Effector memory CD4-positive, alpha-beta T cell (primary cell): Measurements from ENCODE around the gene FGFRL1.

Source experiments
- DNase-seq, 3 donors: peaks; one replicate each; pipeline ENCODE4 v3.0.0-alpha.2; 2020
- H3K27ac ChIP-seq: 2 replicates; pipeline ENCODE4 v1.7.0; 2013; ENCODE audit warnings: mild to moderate bottlenecking, low read length, moderate library complexity; ENCODE audit not compliant: insufficient read depth, poor library complexity, severe bottlenecking
- H3K27me3 ChIP-seq: replicated peaks from 2 replicates; pipeline ENCODE4 v1.7.0; 2013; ENCODE audit warnings: mild to moderate bottlenecking, low read length; ENCODE audit not compliant: insufficient read depth, control insufficient read depth, poor library complexity, severe bottlenecking
- H3K36me3 ChIP-seq: 2 replicates; pipeline ENCODE4 v1.7.0; 2013; ENCODE audit warnings: mild to moderate bottlenecking, low read length, moderate library complexity; ENCODE audit not compliant: control insufficient read depth, insufficient read depth
- H3K4me1 ChIP-seq: 2 replicates; pipeline ENCODE4 v1.7.0; 2013; ENCODE audit warnings: low read length, mild to moderate bottlenecking; ENCODE audit not compliant: control insufficient read depth, insufficient read depth, poor library complexity, severe bottlenecking
- H3K4me3 ChIP-seq: 2 replicates; pipeline ENCODE4 v1.7.0; 2013; ENCODE audit warnings: low read length, low read depth, mild to moderate bottlenecking; ENCODE audit not compliant: insufficient read depth, poor library complexity, severe bottlenecking
- H3K9me3 ChIP-seq: 2 replicates; pipeline ENCODE4 v1.7.0; 2013; ENCODE audit warnings: mild to moderate bottlenecking, low read length, moderate library complexity; ENCODE audit not compliant: control insufficient read depth
- total RNA-seq, 3 donors: gene quantifications; one replicate each; lab custom pipeline; 2026; lab: John Stamatoyannopoulos, UW

The FGFRL1 gene, protein sequence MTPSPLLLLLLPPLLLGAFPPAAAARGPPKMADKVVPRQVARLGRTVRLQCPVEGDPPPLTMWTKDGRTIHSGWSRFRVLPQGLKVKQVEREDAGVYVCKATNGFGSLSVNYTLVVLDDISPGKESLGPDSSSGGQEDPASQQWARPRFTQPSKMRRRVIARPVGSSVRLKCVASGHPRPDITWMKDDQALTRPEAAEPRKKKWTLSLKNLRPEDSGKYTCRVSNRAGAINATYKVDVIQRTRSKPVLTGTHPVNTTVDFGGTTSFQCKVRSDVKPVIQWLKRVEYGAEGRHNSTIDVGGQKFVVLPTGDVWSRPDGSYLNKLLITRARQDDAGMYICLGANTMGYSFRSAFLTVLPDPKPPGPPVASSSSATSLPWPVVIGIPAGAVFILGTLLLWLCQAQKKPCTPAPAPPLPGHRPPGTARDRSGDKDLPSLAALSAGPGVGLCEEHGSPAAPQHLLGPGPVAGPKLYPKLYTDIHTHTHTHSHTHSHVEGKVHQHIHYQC
- 26.5 to 39.8 (median 34.1) reads per million in 3 donors for total RNA-seq

DNA sequence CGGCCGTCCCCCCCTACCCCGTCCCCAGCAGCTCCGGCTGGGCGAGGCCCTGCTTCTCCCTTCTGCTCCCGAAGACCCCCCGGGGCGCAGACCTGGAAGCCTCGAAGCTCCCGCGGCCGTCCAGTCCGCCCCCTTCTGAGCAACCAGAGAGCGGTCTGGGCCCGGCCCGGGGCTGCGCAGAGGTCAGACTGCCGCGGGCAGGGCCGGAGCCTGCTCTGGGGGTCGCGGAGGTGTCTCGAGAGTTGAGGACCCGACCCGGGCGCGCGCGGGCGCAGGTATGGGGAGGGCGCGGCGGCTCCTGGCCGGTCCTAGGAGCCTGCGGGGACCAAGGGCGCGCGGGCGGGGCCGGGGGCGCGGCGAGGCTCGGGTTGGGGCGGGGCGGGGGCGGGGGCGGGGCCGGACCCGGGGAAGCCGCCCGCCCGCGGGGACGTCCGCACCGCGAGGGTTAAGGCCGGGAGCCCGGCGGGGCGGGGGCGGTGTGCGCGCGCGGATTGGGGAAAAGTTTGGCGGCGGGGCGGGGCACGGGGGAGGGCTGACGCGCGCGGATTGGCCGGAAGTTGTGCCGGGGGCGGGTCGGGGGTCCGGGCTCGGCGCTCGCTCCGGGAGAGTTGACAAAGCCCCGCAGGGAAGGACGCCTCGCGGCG is at the start of gene FGFRL1:
Gene FGFRL1 (plus strand): TSS at position 605 of the 644 bp plus-strand sequence. CDS start 860 bp downstream, outside the sequence.
- Histone ChIP-seq H3K27me3 (peaks cover 5% of the 10 kb centered on the region), H3K27ac (peak within 1 kb of the TSS; percentile 76), H3K4me3 (peak within 1 kb of the TSS; percentile 78), H3K4me1 (peaks cover 19% of the 10 kb centered on the region), H3K9me3 (no peaks in the 10 kb centered on the region), H3K36me3 (no peaks in the 10 kb centered on the region)
- peak; percentile 81 to 87 (median 87) for DNase-seq

DNA sequence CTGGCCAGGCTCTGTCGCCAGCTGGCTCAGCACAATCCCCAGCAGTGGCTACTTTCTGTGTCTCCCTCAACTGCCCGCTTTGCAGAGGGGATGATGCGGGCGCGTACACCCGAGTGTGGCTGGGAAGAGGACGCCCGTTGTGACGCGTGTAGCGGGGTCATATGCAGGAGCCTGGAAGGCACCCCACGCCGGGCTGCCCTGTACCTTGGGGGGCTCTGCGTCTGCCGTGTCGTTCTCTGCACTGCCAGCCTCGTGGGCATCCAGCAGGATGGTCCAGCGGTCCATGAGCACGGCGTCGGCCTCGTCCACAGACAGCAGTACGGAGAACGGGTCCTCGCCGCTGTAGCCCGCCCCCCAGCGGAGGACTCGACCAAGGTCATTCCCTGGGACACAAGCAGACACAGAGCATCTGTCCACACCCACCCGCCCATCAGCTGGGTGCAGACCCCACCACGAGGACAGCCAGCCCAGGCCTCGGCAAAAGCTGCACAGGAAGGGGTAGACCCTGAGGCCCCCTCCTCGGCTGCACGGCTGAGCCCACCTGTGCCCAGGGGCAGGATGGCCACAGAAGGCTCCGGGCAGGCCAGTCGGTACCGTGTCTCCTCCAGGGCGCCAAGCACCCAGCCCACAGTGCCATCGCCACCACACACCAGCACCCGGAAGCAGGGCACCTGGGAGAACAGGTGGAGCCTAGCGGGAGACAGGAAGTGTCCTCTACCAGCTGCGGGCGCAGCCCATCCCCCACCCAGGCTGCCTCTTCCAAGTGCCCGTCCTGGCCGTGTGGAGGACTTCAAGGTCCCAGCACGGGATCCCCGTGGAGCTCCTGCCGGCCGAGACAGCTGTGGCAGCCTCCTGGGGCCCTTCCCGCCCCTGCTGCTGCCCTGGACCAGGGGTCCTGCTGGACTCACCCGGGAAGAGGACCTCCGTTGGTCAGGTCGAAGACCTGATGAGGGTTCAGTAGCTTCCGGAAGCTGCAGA is 48.9 kb upstream of the FGFRL1 start:
- H3K36me3 ChIP-seq, result peaks cover 7% of the 10 kb centered on the region
- H3K27ac ChIP-seq, result no peak overlapping the region
- no peaks in the 10 kb centered on the region for H3K4me1 ChIP-seq
- H3K4me3 ChIP-seq, result no peak overlapping the region
- no peaks in the 10 kb centered on the region for H3K9me3 ChIP-seq
- no peak for DNase-seq
- no peaks in the 10 kb centered on the region for H3K27me3 ChIP-seq

DNA sequence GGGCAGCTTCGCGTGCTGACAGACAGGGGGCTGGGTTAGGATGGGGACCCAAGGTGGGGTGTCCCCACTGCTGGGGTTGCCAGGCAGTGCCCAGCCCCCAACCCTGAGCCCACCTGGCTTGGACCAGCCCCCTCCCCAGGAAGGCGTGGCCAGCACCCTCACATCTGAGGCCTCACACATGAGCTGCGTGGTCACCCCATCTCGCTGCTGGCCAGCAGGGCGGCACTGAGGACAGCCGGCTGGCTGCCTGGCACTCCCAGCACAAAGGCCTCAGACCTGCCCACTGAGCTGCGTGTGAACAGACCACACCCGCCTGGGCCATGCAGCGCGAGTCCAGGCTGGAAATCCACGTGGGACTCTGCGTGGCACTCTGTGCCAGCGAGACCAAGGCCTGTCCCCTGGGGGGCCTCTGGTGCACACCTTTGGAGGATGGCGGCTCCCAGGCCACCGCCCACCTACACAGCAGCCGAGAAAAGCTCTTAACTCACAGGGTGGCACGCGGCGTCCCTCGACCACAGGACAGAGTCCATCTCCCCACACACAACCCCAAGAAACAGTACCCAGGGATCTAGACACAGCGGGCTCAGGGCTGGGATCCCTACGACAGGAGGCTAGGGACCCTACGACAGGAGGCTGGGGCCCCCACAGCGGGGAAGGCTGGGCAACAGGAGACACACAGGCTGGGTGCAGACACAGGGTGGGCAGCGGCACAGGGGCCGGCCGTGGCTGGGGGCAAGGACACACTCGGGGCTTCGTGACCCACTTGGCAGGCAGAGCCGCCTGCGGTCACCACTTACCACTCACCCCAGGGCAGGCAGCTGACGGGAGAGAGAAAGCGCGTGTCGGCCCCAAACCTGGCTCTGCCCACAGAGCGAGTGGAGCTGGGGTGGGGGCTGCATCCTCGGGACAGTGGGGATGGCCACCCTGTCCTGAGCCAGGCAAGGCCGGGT is 47.9 kb upstream of the FGFRL1 start:
- no peaks in the 10 kb centered on the region for H3K27me3 ChIP-seq
- peaks cover 4% of the 10 kb centered on the region for H3K4me1 ChIP-seq
- no peaks in the 10 kb centered on the region for H3K9me3 ChIP-seq
- no peak for DNase-seq
- H3K4me3 ChIP-seq, result no peak overlapping the region
- no peak overlapping the region for H3K27ac ChIP-seq
- H3K36me3 ChIP-seq, result peaks cover 7% of the 10 kb centered on the region

DNA sequence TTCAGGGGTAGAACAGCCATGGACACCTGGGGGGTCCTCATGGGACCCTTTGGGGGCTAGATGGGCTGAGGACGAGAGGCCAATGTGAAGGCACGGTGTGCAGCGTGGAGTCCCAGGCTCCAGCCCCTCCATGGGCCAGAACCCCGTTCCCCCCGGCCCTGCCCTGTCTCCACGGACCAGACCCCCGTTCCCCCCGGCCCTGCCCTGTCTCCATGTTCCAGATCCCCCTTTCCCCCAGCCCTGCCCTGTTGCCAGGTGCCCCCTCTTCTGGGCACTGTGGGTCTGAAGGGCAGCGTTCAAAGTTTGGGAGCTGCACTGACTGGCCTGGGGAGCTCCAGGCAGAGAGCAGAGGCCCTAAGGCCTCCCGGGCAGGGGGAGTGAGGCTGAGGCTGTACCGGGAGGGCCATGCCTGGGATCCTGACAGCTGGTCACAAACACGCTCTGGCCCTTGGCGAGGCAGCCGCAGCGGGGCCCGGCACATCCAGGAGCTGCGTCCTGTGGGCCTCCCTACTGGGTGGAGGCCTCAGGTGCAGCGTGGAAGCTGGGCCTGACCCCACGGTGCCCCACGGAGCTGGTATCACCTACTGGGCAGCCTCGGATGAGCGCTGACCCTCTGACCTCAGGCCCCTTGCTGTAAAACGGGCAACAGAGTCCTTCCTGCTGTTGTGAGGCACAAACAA is 46.9 kb upstream of the FGFRL1 start:
- no peak overlapping the region for H3K4me3 ChIP-seq
- H3K27me3 ChIP-seq, result no peaks in the 10 kb centered on the region
- no peak for DNase-seq
- H3K9me3 ChIP-seq, result no peaks in the 10 kb centered on the region
- no peak overlapping the region for H3K27ac ChIP-seq
- peaks cover 7% of the 10 kb centered on the region for H3K36me3 ChIP-seq
- peaks cover 4% of the 10 kb centered on the region for H3K4me1 ChIP-seq

DNA sequence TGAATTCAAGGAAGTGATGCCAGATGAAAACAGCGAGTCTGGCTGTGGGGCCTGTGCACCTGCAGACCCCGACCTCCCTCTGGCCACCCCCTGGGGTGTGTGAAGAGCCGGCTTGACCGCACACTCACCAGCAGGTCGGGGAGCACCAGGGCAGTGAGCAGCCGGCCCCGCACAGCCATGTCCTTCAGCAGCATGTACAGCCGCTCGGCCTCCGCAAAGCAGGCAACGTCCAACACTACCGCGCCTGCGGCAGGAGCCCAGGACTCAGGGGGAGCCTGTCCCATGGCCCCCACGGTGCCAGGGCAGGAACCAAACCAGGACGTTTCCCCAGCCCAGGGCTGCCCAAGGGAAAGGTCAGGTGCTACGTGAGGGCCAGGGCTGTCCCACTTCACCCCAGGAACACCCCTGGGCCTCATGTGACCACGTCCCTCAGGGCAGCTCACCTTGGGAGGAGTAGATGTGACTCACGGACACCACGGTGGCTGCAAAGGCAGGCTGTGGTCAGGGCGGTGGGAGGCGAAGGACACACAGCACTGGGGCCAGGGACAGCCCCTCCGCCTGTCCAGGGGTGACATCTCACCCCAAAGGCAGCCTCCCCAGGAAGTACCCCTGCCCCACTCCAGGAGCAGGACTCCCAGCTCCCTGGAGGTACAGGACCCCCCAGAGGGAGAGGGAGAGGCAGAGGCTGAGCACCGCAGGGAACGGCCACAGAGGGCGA is 46.2 kb upstream of the FGFRL1 start:
- H3K4me3 ChIP-seq, result no peak overlapping the region
- DNase-seq, result no peak
- no peaks in the 10 kb centered on the region for H3K9me3 ChIP-seq
- H3K27ac ChIP-seq, result no peak overlapping the region
- peaks cover 7% of the 10 kb centered on the region for H3K36me3 ChIP-seq
- H3K27me3 ChIP-seq, result no peaks in the 10 kb centered on the region
- peaks cover 4% of the 10 kb centered on the region for H3K4me1 ChIP-seq

DNA sequence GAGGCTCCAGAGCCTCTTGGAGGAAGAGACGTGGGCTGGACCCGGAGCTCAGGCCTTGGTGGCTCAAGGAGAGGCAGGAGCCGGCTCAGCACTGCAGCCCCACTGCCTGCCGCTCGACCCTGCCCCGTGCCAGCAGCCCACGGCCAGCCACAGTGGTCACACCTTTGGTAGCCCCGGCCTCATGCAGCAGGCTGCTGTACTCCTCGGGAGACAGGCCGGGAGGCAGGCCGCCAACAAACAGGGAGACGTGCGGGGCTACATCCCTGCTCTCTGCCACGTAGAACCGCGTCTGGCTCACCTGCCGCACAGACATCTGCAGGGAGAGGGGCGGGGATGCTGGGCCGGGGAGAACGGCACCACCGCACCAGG is 45.7 kb upstream of the FGFRL1 start:
- DNase-seq, result no peak
- Histone ChIP-seq H3K4me1 (peaks cover 4% of the 10 kb centered on the region), H3K36me3 (peaks cover 7% of the 10 kb centered on the region), H3K9me3 (no peaks in the 10 kb centered on the region), H3K27ac (no peak overlapping the region), H3K4me3 (no peak overlapping the region), H3K27me3 (no peaks in the 10 kb centered on the region)

DNA sequence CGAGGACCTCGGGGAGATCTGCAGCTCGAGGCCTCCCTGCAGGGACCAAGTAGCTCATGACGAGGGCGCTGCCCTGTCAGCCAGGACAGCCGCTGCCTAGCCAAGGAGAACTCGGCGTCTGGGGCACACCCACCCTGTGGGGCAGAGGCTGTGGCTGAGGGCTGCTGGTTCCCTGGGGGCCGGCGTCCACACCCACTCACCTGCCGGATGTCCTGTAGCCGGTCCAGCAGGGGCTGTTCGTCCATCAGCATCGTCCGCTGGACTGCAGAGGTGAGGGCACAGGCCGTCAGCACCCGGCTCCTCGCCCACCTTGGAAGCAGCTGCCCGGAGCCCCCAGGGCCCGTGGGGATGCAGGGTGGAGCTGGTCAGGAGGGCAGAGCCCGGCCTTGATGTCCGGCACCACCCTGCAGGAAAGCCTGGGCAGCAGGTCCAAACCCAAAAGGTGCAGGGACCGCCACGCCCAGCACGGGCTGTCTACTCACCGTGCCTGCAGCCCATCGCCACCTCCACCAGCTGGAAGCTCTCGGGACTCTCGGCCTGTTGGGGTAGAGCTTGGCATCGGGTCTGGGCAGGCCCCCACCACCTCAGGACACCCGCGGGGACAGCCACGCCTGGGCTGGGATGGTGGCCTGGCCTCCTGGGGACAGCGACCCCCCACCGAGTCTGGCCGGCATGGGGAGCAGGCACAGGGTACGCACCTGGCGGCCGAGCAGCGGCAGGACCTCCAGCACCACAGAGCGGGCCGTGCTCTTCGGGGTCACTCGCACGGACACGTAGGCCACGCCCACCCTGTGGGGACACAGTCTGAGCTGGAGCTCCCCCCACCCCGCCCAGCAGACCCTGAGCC is 44.9 kb upstream of the FGFRL1 start:
- Histone ChIP-seq H3K4me3 (no peak overlapping the region), H3K4me1 (peaks cover 4% of the 10 kb centered on the region), H3K27me3 (no peaks in the 10 kb centered on the region), H3K9me3 (no peaks in the 10 kb centered on the region), H3K36me3 (peaks cover 7% of the 10 kb centered on the region), H3K27ac (no peak overlapping the region)
- no peak for DNase-seq
